ENCODE data around the gene IRF6. TPM values are rescaled to one million over a fixed set of nuclear protein-coding genes. Genes with fewer than 3 reads are reported as not detected.

The IRF6 gene
- total RNA-seq, 1 experiment from 2014 or later: 17.2 TPM

GRCh38 chr1:209800984-209801834 lies 4.7 kb downstream of the IRF6 start:
- ATAC-seq (no peak), DNase-seq (ENCODE audit: low spot score) (no peak)
- no peaks in the 10 kb centered on the region for H3K36me3 Mint-ChIP-seq
- TF ChIP-seq, protein P1, sequence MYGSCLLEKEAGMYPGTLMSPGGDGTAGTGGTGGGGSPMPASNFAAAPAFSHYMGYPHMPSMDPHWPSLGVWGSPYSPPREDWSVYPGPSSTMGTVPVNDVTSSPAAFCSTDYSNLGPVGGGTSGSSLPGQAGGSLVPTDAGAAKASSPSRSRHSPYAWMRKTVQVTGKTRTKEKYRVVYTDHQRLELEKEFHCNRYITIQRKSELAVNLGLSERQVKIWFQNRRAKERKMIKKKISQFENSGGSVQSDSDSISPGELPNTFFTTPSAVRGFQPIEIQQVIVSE (CRISPR knock-in tag; IDR thresholded peaks at IDR 0.05; ENCODE audit: borderline replicate concordance): no peak
- TF ChIP-seq MYBL2 (CRISPR knock-in tag; IDR thresholded peaks at IDR 0.05): no peak
- no peak for TF ChIP-seq ATF1 (CRISPR knock-in tag; IDR thresholded peaks at IDR 0.05)
- TF ChIP-seq TEAD1 (CRISPR knock-in tag; IDR thresholded peaks at IDR 0.05): no peak
- no peak for TF ChIP-seq ATF3 (CRISPR knock-in tag; conservative IDR thresholded peaks at IDR 0.05)
- TF ChIP-seq, protein P2, sequence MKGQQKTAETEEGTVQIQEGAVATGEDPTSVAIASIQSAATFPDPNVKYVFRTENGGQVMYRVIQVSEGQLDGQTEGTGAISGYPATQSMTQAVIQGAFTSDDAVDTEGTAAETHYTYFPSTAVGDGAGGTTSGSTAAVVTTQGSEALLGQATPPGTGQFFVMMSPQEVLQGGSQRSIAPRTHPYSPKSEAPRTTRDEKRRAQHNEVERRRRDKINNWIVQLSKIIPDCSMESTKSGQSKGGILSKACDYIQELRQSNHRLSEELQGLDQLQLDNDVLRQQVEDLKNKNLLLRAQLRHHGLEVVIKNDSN (CRISPR knock-in tag; IDR thresholded peaks at IDR 0.05): no peak
- TF ChIP-seq, protein P3, sequence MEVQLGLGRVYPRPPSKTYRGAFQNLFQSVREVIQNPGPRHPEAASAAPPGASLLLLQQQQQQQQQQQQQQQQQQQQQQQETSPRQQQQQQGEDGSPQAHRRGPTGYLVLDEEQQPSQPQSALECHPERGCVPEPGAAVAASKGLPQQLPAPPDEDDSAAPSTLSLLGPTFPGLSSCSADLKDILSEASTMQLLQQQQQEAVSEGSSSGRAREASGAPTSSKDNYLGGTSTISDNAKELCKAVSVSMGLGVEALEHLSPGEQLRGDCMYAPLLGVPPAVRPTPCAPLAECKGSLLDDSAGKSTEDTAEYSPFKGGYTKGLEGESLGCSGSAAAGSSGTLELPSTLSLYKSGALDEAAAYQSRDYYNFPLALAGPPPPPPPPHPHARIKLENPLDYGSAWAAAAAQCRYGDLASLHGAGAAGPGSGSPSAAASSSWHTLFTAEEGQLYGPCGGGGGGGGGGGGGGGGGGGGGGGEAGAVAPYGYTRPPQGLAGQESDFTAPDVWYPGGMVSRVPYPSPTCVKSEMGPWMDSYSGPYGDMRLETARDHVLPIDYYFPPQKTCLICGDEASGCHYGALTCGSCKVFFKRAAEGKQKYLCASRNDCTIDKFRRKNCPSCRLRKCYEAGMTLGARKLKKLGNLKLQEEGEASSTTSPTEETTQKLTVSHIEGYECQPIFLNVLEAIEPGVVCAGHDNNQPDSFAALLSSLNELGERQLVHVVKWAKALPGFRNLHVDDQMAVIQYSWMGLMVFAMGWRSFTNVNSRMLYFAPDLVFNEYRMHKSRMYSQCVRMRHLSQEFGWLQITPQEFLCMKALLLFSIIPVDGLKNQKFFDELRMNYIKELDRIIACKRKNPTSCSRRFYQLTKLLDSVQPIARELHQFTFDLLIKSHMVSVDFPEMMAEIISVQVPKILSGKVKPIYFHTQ (CRISPR knock-in tag; IDR thresholded peaks at IDR 0.05): no peak
- TF ChIP-seq IRF1 (CRISPR knock-in tag; IDR thresholded peaks at IDR 0.05): no peak
- no peaks in the 10 kb centered on the region; the same call in 1 of the 2 replicates for H3K27me3 Mint-ChIP-seq (ENCODE audit: low read depth)
- H3K4me1 Mint-ChIP-seq: peaks cover 8% of the 10 kb centered on the region
- no peak overlapping the region for H3K27ac Mint-ChIP-seq
- POLR2A ChIA-PET: no interaction called here
- CTCF ChIA-PET: no interaction called here
- no peak overlapping the region for H3K4me3 Mint-ChIP-seq
- no peaks in the 10 kb centered on the region for H3K9me3 Mint-ChIP-seq

- Mint-ChIP-seq H3K4me3 (no peak overlapping the region), H3K4me1 (no peaks in the 10 kb centered on the region), H3K27ac (no peak overlapping the region), H3K27me3 (ENCODE audit: low read depth) (no peaks in the 10 kb centered on the region; the same call in 1 of the 2 replicates), H3K36me3 (peaks cover 20% of the 10 kb centered on the region), H3K9me3 (0 out of 2 replicates have a peak, but pooled peaks cover 7% of the 10 kb centered on the region)
- ChIA-PET CTCF (interaction anchor here (0.7 to 0.9 kb wide), 3 partner anchors 13 to 25 kb away, joined by 3 to 4 read pairs (median 3); partner anchors contain the start of gene C1orf74), POLR2A (no interaction called here)
- DNase-seq (ENCODE audit: low spot score): no peak
- peak; percentile 92 for ATAC-seq
- TF ChIP-seq JUN (CRISPR knock-in tag; IDR thresholded peaks at IDR 0.05) (no peak), ZMAT4 (CRISPR knock-in tag; IDR thresholded peaks at IDR 0.05) (no peak), MYBL2 (CRISPR knock-in tag; IDR thresholded peaks at IDR 0.05) (no peak), GRHL2 (CRISPR knock-in tag; IDR thresholded peaks at IDR 0.05; ENCODE audit: insufficient replicate concordance, severe bottlenecking) (no peak), ATF6 (CRISPR knock-in tag; IDR thresholded peaks at IDR 0.05) (no peak), CREB1 (CRISPR knock-in tag; IDR thresholded peaks at IDR 0.05) (no peak), ZNF671 (CRISPR knock-in tag; IDR thresholded peaks at IDR 0.05) (no peak), ERG (CRISPR knock-in tag; IDR thresholded peaks at IDR 0.05) (no peak), SOX15 (CRISPR knock-in tag; IDR thresholded peaks at IDR 0.05) (no peak), TCF7 (CRISPR knock-in tag; IDR thresholded peaks at IDR 0.05; ENCODE audit: low read depth) (no peak), ATF1 (CRISPR knock-in tag; IDR thresholded peaks at IDR 0.05) (no peak)
- TF ChIP-seq, protein P4, sequence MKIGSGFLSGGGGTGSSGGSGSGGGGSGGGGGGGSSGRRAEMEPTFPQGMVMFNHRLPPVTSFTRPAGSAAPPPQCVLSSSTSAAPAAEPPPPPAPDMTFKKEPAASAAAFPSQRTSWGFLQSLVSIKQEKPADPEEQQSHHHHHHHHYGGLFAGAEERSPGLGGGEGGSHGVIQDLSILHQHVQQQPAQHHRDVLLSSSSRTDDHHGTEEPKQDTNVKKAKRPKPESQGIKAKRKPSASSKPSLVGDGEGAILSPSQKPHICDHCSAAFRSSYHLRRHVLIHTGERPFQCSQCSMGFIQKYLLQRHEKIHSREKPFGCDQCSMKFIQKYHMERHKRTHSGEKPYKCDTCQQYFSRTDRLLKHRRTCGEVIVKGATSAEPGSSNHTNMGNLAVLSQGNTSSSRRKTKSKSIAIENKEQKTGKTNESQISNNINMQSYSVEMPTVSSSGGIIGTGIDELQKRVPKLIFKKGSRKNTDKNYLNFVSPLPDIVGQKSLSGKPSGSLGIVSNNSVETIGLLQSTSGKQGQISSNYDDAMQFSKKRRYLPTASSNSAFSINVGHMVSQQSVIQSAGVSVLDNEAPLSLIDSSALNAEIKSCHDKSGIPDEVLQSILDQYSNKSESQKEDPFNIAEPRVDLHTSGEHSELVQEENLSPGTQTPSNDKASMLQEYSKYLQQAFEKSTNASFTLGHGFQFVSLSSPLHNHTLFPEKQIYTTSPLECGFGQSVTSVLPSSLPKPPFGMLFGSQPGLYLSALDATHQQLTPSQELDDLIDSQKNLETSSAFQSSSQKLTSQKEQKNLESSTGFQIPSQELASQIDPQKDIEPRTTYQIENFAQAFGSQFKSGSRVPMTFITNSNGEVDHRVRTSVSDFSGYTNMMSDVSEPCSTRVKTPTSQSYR (CRISPR knock-in tag; IDR thresholded peaks at IDR 0.05): no peak
Observed at GRCh38 chr1:209797978-209798639, 7.8 kb downstream of the IRF6 start.
